HepG2 (cell line): Measurements from ENCODE around the gene M1AP. TPM values are rescaled to one million over a fixed set of nuclear protein-coding genes. Genes with fewer than 3 reads are reported as not detected.

Experiments
- AGO2 ChIP-seq: fragments of 200-400 bp; formaldehyde crosslinking; optimal IDR thresholded peaks from 2 replicates; pipeline ENCODE3; 2017; ENCODE audit warnings: mild to moderate bottlenecking, low read depth, low read length, moderate library complexity
- FOXM1 ChIP-seq: sonication (generic); formaldehyde crosslinking; IDR thresholded peaks from 2 replicates; pipeline ENCODE4 v1.5.0; 2020; ENCODE audit warnings: missing genetic modification reagents
- YEATS4 ChIP-seq: sonication (generic); formaldehyde crosslinking; IDR thresholded peaks from 2 replicates; pipeline ENCODE4 v1.4.0; 2020; ENCODE audit warnings: missing genetic modification reagents, borderline replicate concordance
- ZNF609 ChIP-seq: sonication (generic); formaldehyde crosslinking; IDR thresholded peaks from 2 replicates; pipeline ENCODE4 v1.4.0; 2020; ENCODE audit warnings: mild to moderate bottlenecking, missing genetic modification reagents, borderline replicate concordance
- polyA plus RNA-seq, 8 experiments: library from polyadenylated mRNA; depleted of rRNA in 3 of 8; stranded (reverse) in 7 of 8; unstranded in 1 of 8; fragments of >200 nt; fragmentation: Illumina TruSeq in 4 of 8; extraction: Trizol in 4 of 8; gene quantifications; 2 replicates each; pipeline versions ENCODE4 v1.2.1 to v1.2.3, GENCODE V29; 2011 to 2016; ENCODE audit warnings: low read depth in 4 of 8, missing spikeins in 1 of 8, mixed read lengths in 1 of 8; ENCODE audit not compliant: insufficient read depth in 1 of 8
- total RNA-seq, 5 experiments: library from RNA; depleted of rRNA; stranded (reverse); fragments of >200 nt; fragmentation: Illumina TruSeq; extraction: Trizol; gene quantifications; 2 replicates each; pipeline ENCODE4 v1.2.3, GENCODE V29; 2016; ENCODE audit warnings: low read depth in 1 of 5

Gene M1AP
- total and polyA plus RNA-seq, 2 of the 13 experiments (the other 11 are each of a cell fraction or from before 2014, with no cell fraction given): not detected

- TF ChIP-seq ZNF609 (CRISPR knock-in tag) (no peak), FOXM1 (CRISPR knock-in tag) (no peak), YEATS4 (CRISPR knock-in tag) (no peak), AGO2 (peak; percentile 91)
- TF ChIP-seq, all 625 proteins: peak for 112
Observed at GRCh38 chr2:74512744-74513604, 135.2 kb downstream of the M1AP start (continued).
